GM10266 (cell line): ENCODE data around the gene TAP1.

Experiments used
- DNase-seq: peaks from one replicate; pipeline ENCODE4 v3.0.0; 2012; ENCODE audit errors: extremely low spot score
- CTCF ChIP-seq: IDR thresholded peaks from 2 replicates; pipeline ENCODE4 v1.5.1; 2012; ENCODE audit warnings: mild to moderate bottlenecking, low read depth; ENCODE audit not compliant: control insufficient read depth, insufficient read depth; ENCODE audit errors: missing control alignments

The TAP1 gene

GRCh38 chr6:32857156-32857891 is 3.8 kb upstream of the TAP1 start:
- DNase-seq = no peak
- TF ChIP-seq CTCF = no peak

GRCh38 chr6:32855467-32856174 is 2.1 kb upstream of the TAP1 start:
- no peak for TF ChIP-seq CTCF
- no peak for DNase-seq

GRCh38 chr6:32854376-32855178 is 1.1 kb upstream of the TAP1 start:
- peak; percentile 69 for DNase-seq
- no peak for TF ChIP-seq CTCF

GRCh38 chr6:32852844-32853540 is 512 bp downstream of the TAP1 start:
- peak; percentile 50 for DNase-seq

GRCh38 chr6:32852018-32852843 is 1.3 kb downstream of the TAP1 start:
- DNase-seq = no peak
- no peak for TF ChIP-seq CTCF

More at GRCh38 chr6:32852844-32853540, 512 bp downstream of the TAP1 start:
- TF ChIP-seq CTCF = no peak

GRCh38 chr6:32851025-32851424 is 2.5 kb downstream of the TAP1 start:
- TF ChIP-seq CTCF = no peak
- no peak for DNase-seq
